ENCODE measurements around the gene DOCK3. TPM values are rescaled to one million over a fixed set of nuclear protein-coding genes. Genes with fewer than 3 reads are reported as not detected.
A peak's percentile ranks its signal among the peaks of the same experiment; 100 is the strongest.
"Not testable (repeated sequence)": the region's sequence is repeated elsewhere in the genome, so short reads cannot be mapped to it uniquely, and the experiment has no call there.

The DOCK3 gene
- total RNA-seq, 6 donors from 2014 or later: 0.15 to 3.1 (median 0.88) TPM

GRCh38 chr3:51082363-51082762 is 407.6 kb downstream of the DOCK3 start:
- no peaks in the 10 kb centered on the region for H3K36me3 ChIP-seq
- H3K27ac ChIP-seq: no peak overlapping the region
- ATAC-seq (ENCODE audit: low FRiP score in 2 of 2): peak in 1 of 2 donors; percentile 53
- no peak for DNase-seq
- H3K9me3 ChIP-seq: peaks cover 3 to 20% (median 17%) of the 10 kb centered on the region in 4 donors
- H3K4me3 ChIP-seq: no peak overlapping the region
- H3K4me1 ChIP-seq: no peaks in the 10 kb centered on the region
- WGBS, 2 donors: 97 to 100% methylated on average over 1 to 2 of the region's 2 CpGs
- TF ChIP-seq EP300 (IDR thresholded peaks at IDR 0.05): no peak
- no peaks in the 10 kb centered on the region for H3K27me3 ChIP-seq

GRCh38 chr3:51083490-51083889 is 408.8 kb downstream of the DOCK3 start:
- WGBS, 2 donors: 93 to 100% methylated on average over 2 of the region's 2 CpGs
- no peaks in the 10 kb centered on the region for H3K36me3 ChIP-seq
- no peaks in the 10 kb centered on the region for H3K4me1 ChIP-seq
- H3K27ac ChIP-seq: no peak overlapping the region
- DNase-seq (no peak), ATAC-seq (ENCODE audit: low FRiP score in 2 of 2) (no peak)
- H3K27me3 ChIP-seq: no peaks in the 10 kb centered on the region
- H3K9me3 ChIP-seq: peaks cover 3 to 20% (median 17%) of the 10 kb centered on the region in 4 donors
- no peak for TF ChIP-seq POLR2AphosphoS5 (IDR thresholded peaks at IDR 0.05)
- TF ChIP-seq CTCF (IDR thresholded peaks at IDR 0.05): no peak
- TF ChIP-seq EP300 (IDR thresholded peaks at IDR 0.05): no peak
- no peak for TF ChIP-seq POLR2A (IDR thresholded peaks at IDR 0.05)
- H3K4me3 ChIP-seq: no peak overlapping the region

GRCh38 chr3:51092141-51092540 is 417.4 kb downstream of the DOCK3 start:
- WGBS, 2 donors: 40 to 56% methylated on average over 5 to 6 of the region's 6 CpGs
- not testable (repeated sequence) for H3K4me1 ChIP-seq; DNase-seq; H3K36me3 ChIP-seq; H3K27ac ChIP-seq; H3K9me3 ChIP-seq; ATAC-seq (ENCODE audit: low FRiP score in 2 of 2); H3K4me3 ChIP-seq; H3K27me3 ChIP-seq

DNA sequence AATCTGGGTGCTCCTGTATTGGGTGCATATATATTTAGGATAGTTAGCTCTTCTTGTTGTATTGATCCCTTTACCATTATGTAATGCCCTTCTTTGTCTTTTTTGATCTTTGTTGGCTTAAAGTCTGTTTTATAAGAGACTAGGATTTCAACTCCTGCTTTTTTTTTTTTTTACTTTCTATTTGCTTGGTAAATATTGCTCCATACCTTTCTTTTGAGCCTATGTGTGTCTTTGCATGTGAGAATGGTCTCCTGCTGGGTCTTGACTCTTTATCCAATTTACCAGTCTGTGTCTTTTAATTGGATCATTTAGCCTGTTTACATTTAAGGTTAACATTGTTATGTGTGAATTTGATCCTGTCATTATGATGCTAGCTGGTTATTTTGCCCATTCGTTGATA is 420.1 kb downstream of the DOCK3 start:
- not testable (repeated sequence) for H3K4me3 ChIP-seq; H3K27ac ChIP-seq; H3K27me3 ChIP-seq; ATAC-seq (ENCODE audit: low FRiP score in 2 of 2); H3K9me3 ChIP-seq; DNase-seq; H3K36me3 ChIP-seq; H3K4me1 ChIP-seq
- WGBS, 2 donors: 55 to 60% methylated on average over 1 of the region's 1 CpG

DNA sequence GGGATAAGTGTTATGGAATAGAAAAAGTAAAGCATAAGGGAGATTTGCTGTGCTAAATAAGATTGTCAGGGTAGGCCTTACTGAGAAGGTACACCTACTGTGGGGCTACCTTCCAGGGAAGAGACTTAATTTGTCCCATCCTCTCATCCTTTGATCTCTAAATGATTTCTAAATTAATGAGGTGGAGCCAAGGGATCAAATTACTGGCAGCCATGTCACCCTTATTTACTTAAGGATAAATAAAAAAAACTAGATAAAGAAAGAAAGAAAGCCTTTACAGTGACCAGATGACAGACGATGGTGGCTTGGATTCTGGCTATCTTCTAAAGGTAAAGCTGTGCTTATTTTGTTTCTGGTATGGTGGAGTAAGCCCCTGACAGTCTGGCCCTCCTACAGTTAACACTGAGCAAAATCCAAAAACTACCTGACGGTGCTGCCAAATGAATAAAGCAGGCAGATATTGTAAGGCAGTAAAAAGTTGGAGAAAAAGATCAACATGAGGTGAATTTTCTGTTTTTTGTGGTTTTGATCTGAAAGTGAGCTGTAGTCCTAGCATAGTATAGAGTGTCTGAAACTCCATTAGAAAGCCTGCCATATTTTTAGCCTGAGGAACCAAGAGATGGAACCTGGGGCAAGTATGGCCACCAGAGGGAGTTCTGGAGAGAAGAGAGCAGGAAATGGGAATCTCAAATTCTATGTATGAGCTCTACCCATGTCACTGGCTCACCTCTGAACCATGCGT is 425.2 kb downstream of the DOCK3 start:
- H3K4me3 ChIP-seq: no peak overlapping the region
- peak in 1 of 2 donors; percentile 28 for DNase-seq
- H3K36me3 ChIP-seq: no peaks in the 10 kb centered on the region
- WGBS, 2 donors: 59 to 62% methylated on average over 3 of the region's 3 CpGs
- ATAC-seq (ENCODE audit: low FRiP score in 2 of 2): peak; percentile 65 to 71
- H3K9me3 ChIP-seq: no peaks in the 10 kb centered on the region
- no peaks in the 10 kb centered on the region for H3K4me1 ChIP-seq
- no peak overlapping the region for H3K27ac ChIP-seq
- TF ChIP-seq CTCF (IDR thresholded peaks at IDR 0.05) (peak in 5 of 6 experiments; percentile 39 to 60 (median 54)), EP300 (IDR thresholded peaks at IDR 0.05) (no peak)
- H3K27me3 ChIP-seq: no peaks in the 10 kb centered on the region

DNA sequence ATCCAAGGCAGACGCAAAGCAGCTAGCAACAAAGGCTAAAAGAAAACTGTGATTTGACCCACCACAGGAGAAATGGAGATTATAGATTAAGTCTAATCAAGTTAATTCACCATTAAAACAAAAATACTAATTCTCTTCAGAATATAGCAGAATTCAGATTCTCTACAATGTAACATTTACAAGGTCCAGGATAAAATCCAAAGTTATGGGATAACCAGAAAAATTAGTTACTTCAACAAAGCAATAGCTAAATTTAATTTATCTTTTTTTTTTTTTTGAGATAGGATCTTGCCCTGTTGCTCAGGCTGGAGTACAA is 425.8 kb downstream of the DOCK3 start:
- Histone ChIP-seq H3K9me3 (no peaks in the 10 kb centered on the region), H3K36me3 (no peaks in the 10 kb centered on the region), H3K4me1 (no peaks in the 10 kb centered on the region), H3K27me3 (no peaks in the 10 kb centered on the region), H3K27ac (no peak overlapping the region), H3K4me3 (no peak overlapping the region)
- ATAC-seq (ENCODE audit: low FRiP score in 2 of 2) (no peak), DNase-seq (no peak)
- TF ChIP-seq CTCF (IDR thresholded peaks at IDR 0.05) (no peak), EP300 (IDR thresholded peaks at IDR 0.05) (no peak), POLR2AphosphoS5 (IDR thresholded peaks at IDR 0.05) (no peak)
- WGBS, 2 donors: 59 to 67% methylated on average over 1 of the region's 1 CpG
